Measurements from ENCODE around the gene ENGASE. TPM values are rescaled to one million over a fixed set of nuclear protein-coding genes. Genes with fewer than 3 reads are reported as not detected.

The ENGASE gene
- total RNA-seq, 3 donors from 2014 or later, result 27.4 to 35.0 (median 31.5) TPM

DNA sequence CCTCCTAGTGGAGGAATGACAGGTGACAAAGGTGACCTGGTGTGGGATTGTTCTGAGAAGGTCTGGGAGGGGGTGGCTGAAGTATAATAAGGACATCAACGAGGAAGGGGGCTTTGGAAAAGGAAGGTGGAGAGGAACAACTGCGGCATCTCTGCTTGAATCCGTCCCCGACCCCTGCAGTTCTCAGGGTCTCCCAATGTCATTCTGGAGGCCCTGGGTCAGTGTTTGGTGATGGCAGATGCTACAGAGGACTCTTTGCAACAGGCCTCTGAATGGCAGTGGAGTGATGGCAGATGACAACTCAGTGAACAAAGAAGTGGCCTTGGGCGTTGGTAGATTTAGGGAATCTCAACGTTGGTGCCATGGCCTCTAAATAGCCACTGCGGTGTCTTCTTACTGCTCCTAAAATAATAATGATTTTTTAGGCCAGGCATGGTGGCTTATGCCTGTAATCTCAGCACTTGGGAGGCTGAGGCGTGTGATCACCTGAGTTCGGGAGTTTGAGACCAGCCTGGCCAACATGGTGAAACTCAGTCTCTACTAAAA is 1.3 kb downstream of the ENGASE start:
- H3K27ac ChIP-seq, result peak overlapping the region in 1 of 2 donors; percentile 90
- no peaks in the 10 kb centered on the region for H3K4me1 ChIP-seq
- no peaks in the 10 kb centered on the region for H3K9me3 ChIP-seq
- H3K27me3 ChIP-seq, result no peaks in the 10 kb centered on the region
- TF ChIP-seq POLR2AphosphoS5 (IDR thresholded peaks at IDR 0.05) (no peak), CTCF (IDR thresholded peaks at IDR 0.05) (no peak), POLR2A (IDR thresholded peaks at IDR 0.05) (no peak)
- H3K36me3 ChIP-seq, result no peaks in the 10 kb centered on the region
- H3K4me3 ChIP-seq, result peak overlapping the region; percentile 82 to 98 (median 95)
- no peak for DNase-seq (ENCODE audit: low spot score in 2 of 2)
- intact Hi-C loops (cut with DNase I; ENCODE audit: low total_unique reads), result no loop called here

DNA sequence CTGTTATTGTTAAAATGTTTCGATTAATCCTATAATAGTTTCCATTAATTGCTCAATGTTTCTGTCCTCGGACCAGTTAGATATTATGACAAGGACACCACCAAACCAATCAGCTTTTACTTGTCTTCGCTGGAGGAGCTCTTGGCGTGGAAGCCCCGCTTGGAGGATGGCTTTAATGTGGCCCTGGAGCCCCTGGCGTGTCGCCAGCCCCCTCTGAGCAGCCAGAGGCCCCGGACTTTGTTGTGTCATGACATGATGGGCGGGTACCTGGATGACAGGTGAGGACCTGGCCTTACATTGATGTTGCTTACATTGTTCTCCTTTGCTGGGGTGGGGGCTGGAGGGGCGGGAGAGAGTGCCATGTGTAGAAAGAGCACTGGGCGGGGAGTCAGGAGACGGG is 3.0 kb downstream of the ENGASE start:
- DNase-seq (ENCODE audit: low spot score in 2 of 2), result no peak
- H3K9me3 ChIP-seq, result no peaks in the 10 kb centered on the region
- no peaks in the 10 kb centered on the region for H3K4me1 ChIP-seq
- intact Hi-C loops (cut with DNase I; ENCODE audit: low total_unique reads), result no loop called here
- no peaks in the 10 kb centered on the region for H3K36me3 ChIP-seq
- no peak overlapping the region for H3K4me3 ChIP-seq
- TF ChIP-seq POLR2A (IDR thresholded peaks at IDR 0.05) (no peak), POLR2AphosphoS5 (IDR thresholded peaks at IDR 0.05) (no peak), CTCF (IDR thresholded peaks at IDR 0.05) (no peak)
- no peak overlapping the region for H3K27ac ChIP-seq
- H3K27me3 ChIP-seq, result no peaks in the 10 kb centered on the region

DNA sequence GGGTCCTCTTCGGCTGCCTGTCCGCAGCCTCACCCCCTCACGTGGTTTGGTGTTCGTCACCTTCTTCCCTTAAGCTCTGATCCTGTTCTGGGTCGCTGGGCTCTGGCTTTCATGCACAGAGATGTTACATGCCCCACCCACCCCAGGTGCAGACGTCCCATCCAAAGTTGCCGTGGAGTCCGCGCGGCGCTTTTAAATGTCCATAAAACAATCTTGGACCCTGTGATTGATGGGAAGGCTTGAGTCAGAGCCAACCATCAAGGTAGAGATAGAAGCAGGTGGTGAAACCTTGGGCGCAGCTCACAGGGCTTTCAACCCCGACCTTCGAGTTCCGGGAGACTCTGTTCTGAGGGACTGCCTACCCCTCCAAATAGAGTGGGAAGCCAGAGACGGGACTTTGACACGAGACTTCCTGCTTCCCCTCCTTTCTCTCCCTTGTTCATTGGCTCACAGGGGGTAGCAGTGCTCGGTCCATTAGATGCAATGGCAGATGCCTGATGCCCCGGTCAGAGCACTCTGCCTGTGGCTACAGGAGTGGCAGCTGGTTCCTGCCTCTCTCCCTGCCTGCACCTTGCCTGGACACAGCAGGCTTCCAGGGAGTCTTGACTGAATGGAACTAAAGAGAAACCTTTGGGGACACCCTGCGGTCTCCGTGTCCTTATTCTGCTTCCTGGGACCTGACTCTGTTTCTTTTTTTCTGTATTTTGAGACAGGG is 4.0 kb downstream of the ENGASE start:
- no peaks in the 10 kb centered on the region for H3K27me3 ChIP-seq
- H3K4me1 ChIP-seq, result no peaks in the 10 kb centered on the region
- intact Hi-C loops (cut with DNase I; ENCODE audit: low total_unique reads), result no loop called here
- DNase-seq (ENCODE audit: low spot score in 2 of 2), result no peak
- no peaks in the 10 kb centered on the region for H3K9me3 ChIP-seq
- no peak overlapping the region for H3K4me3 ChIP-seq
- H3K27ac ChIP-seq, result no peak overlapping the region
- TF ChIP-seq CTCF (IDR thresholded peaks at IDR 0.05) (no peak), POLR2AphosphoS5 (IDR thresholded peaks at IDR 0.05) (no peak), POLR2A (IDR thresholded peaks at IDR 0.05) (no peak)
- no peaks in the 10 kb centered on the region for H3K36me3 ChIP-seq

DNA sequence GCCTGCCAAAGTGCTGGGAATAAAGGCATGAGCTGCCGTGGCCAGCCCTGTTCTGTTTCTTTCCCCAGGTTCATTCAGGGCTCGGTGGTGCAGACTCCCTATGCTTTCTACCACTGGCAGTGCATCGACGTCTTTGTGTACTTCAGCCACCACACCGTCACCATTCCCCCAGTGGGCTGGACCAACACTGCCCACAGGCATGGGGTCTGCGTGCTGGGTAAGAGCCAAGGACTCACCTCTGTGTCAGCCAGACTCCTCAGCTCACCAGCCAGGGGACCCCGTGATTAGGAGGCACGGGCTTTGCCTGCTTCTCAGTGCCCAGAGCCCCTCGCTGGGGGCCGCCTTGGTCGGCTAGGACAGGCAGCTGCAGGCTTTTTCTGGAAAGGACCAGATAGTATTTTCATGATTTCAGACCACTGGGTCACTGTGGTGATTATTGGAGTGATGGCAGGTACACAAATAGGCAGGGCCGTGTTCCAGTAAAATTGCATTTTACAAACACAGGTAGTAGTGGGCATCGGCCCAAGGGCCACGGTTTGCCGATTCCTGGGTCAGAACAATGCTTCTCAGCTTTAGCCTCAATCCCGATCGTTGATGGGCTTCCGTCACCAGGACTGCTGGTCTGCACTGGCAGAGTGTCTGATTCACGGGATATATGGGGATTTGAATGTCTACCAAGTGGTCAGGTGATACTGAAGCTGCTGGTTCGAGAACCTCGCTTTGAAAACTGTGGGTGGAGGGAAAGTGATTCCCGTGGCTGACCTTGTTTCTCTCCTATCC is 5.0 kb downstream of the ENGASE start:
- no peaks in the 10 kb centered on the region for H3K27me3 ChIP-seq
- TF ChIP-seq POLR2A (IDR thresholded peaks at IDR 0.05) (no peak), CTCF (IDR thresholded peaks at IDR 0.05) (no peak), POLR2AphosphoS5 (IDR thresholded peaks at IDR 0.05) (no peak)
- H3K9me3 ChIP-seq, result no peaks in the 10 kb centered on the region
- intact Hi-C loops (cut with DNase I; ENCODE audit: low total_unique reads), result no loop called here
- no peak overlapping the region for H3K4me3 ChIP-seq
- no peak for DNase-seq (ENCODE audit: low spot score in 2 of 2)
- H3K27ac ChIP-seq, result no peak overlapping the region
- no peaks in the 10 kb centered on the region for H3K36me3 ChIP-seq
- H3K4me1 ChIP-seq, result no peaks in the 10 kb centered on the region

DNA sequence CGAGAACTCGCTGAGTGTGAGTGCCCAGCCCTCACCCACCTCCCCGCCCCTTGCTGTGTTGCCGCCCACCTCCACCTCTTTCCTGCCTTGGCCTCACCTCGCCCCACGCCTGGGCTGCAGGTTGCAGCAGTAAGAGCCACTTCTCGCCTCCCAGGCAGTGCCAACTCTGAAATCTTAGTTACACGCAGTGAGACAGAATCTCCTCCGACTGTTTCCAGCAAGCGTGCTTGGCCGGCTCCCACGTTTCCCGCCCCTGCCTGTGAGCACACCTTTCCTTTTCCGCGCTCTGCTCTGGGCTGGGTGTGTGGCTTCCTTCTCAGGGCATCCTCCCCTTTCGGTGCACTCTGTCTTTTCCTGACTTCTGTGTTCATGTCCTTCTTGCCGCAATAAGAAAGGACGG is 5.7 kb downstream of the ENGASE start:
- TF ChIP-seq CTCF (IDR thresholded peaks at IDR 0.05), result no peak
- no peak for TF ChIP-seq POLR2AphosphoS5 (IDR thresholded peaks at IDR 0.05)
- TF ChIP-seq POLR2A (IDR thresholded peaks at IDR 0.05), result no peak
- no peaks in the 10 kb centered on the region for H3K27me3 ChIP-seq
- no peaks in the 10 kb centered on the region for H3K9me3 ChIP-seq
- H3K36me3 ChIP-seq, result no peaks in the 10 kb centered on the region
- no peak overlapping the region for H3K27ac ChIP-seq
- no peak overlapping the region for H3K4me3 ChIP-seq
- H3K4me1 ChIP-seq, result no peaks in the 10 kb centered on the region
- intact Hi-C loops (cut with DNase I; ENCODE audit: low total_unique reads), result no loop called here
- no peak for DNase-seq (ENCODE audit: low spot score in 2 of 2)
